ENCODE measurements around the gene NCOA1. TPM values are rescaled to one million over a fixed set of nuclear protein-coding genes. Genes with fewer than 3 reads are reported as not detected.
"Not testable (repeated sequence)": the region's sequence is repeated elsewhere in the genome, so short reads cannot be mapped to it uniquely, and the experiment has no call there.

NCOA1 gene
- total RNA-seq, 5 donors from 2014 or later (not counting 1 experiment from before 2014, with no cell fraction given), result 34.7 to 55.5 (median 37.6) TPM

- no peak overlapping the region for H3K4me3 ChIP-seq (ENCODE audit: control insufficient read depth in 1 of 2, extremely low read depth in 1 of 2, low read length in 1 of 2)
Measured at GRCh38 chr2:24577481-24577880, 86.4 kb downstream of the NCOA1 start.

GRCh38 chr2:24579053-24579803, 88.2 kb downstream of the NCOA1 start:
- no peak for ATAC-seq (replicated peaks in 1 of 4)
- no peaks in the 10 kb centered on the region for H3K36me3 ChIP-seq (ENCODE audit: control insufficient read depth in 2 of 2, extremely low read depth in 1 of 2, insufficient read depth in 1 of 2, low read length in 1 of 2)
- DNase-seq, result no peak
- CTCF ChIA-PET, result interaction anchor here in 1 of 2 donors (0.6 kb wide), 1 partner anchor 125 kb away, joined by 3 read pairs; no protein-coding TSS in a partner anchor
- no peak overlapping the region for H3K27ac ChIP-seq (ENCODE audit: low read length)
- H3K4me3 ChIP-seq (ENCODE audit: control insufficient read depth in 1 of 2, extremely low read depth in 1 of 2, low read length in 1 of 2), result no peak overlapping the region
- Mint-ChIP-seq H3K9me3 (peaks cover 0 to 4% (median 0%) of the 10 kb centered on the region in 3 donors), H3K27me3 (no peaks in the 10 kb centered on the region), H3K4me1 (peaks cover 61 to 81% (median 64%) of the 10 kb centered on the region in 3 donors), H3K36me3 (peaks cover 40% of the 10 kb centered on the region), H3K27ac (no peak overlapping the region), H3K4me3 (no peak overlapping the region)
- H3K9me3 ChIP-seq, result no peaks in the 10 kb centered on the region
- no peaks in the 10 kb centered on the region for H3K27me3 ChIP-seq (replicated peaks in 1 of 2; ENCODE audit: control insufficient read depth in 2 of 2, extremely low read depth in 1 of 2, insufficient read depth in 2 of 2, low read length in 1 of 2)
- POLR2A ChIA-PET, result interaction anchor here in 1 of 2 donors (0.6 kb wide), 1 partner anchor 631 kb away, joined by 6 read pairs; no protein-coding TSS in a partner anchor
- WGBS (ENCODE audit: insufficient coverage), result 86% methylated on average over 1 of the region's 4 CpGs
- peaks cover 2 to 3% of the 10 kb centered on the region in 2 experiments for H3K4me1 ChIP-seq (ENCODE audit: control insufficient read depth in 1 of 2, extremely low read depth in 1 of 2, insufficient read depth in 2 of 2, low read length in 2 of 2)

More at GRCh38 chr2:24577481-24577880, 86.4 kb downstream of the NCOA1 start:
- Mint-ChIP-seq H3K9me3 (no peaks in the 10 kb centered on the region), H3K4me3 (peak overlapping the region in 2 of 3 donors; percentile 35 to 46), H3K27ac (no peak overlapping the region), H3K36me3 (peaks cover 29% of the 10 kb centered on the region), H3K4me1 (peaks cover 66 to 82% (median 69%) of the 10 kb centered on the region in 3 donors), H3K27me3 (no peaks in the 10 kb centered on the region)
- H3K9me3 ChIP-seq, result no peaks in the 10 kb centered on the region
- H3K27me3 ChIP-seq (replicated peaks in 1 of 2; ENCODE audit: control insufficient read depth in 2 of 2, extremely low read depth in 1 of 2, insufficient read depth in 2 of 2, low read length in 1 of 2), result no peaks in the 10 kb centered on the region
- no CpG with 5 or more reads among the region's 2 CpGs for WGBS (ENCODE audit: insufficient coverage)
- ATAC-seq (replicated peaks in 1 of 4), result peak in 1 of 4 experiments; percentile 31
- H3K4me1 ChIP-seq (ENCODE audit: control insufficient read depth in 1 of 2, extremely low read depth in 1 of 2, insufficient read depth in 2 of 2, low read length in 2 of 2), result peaks cover 2 to 3% of the 10 kb centered on the region in 2 experiments
- peak in 1 of 35 experiments; percentile 10 for DNase-seq
- CTCF ChIA-PET, result no interaction called here
- H3K36me3 ChIP-seq (ENCODE audit: control insufficient read depth in 2 of 2, extremely low read depth in 1 of 2, insufficient read depth in 1 of 2, low read length in 1 of 2), result peaks cover 0 to under 1% of the 10 kb centered on the region in 2 donors
- POLR2A ChIA-PET, result no interaction called here
- no peak overlapping the region for H3K27ac ChIP-seq (ENCODE audit: low read length)

GRCh38 chr2:24580561-24580960, 89.5 kb downstream of the NCOA1 start:
- Mint-ChIP-seq H3K36me3 (peaks cover 45% of the 10 kb centered on the region), H3K27me3 (no peaks in the 10 kb centered on the region), H3K27ac (no peak overlapping the region), H3K4me3 (no peak overlapping the region), H3K9me3 (peaks cover 0 to 4% (median 0%) of the 10 kb centered on the region in 3 donors), H3K4me1 (peaks cover 52 to 69% (median 58%) of the 10 kb centered on the region in 3 donors)
- Histone ChIP-seq H3K36me3 (ENCODE audit: control insufficient read depth in 2 of 2, extremely low read depth in 1 of 2, insufficient read depth in 1 of 2, low read length in 1 of 2) (no peaks in the 10 kb centered on the region), H3K4me1 (ENCODE audit: control insufficient read depth in 1 of 2, extremely low read depth in 1 of 2, insufficient read depth in 2 of 2, low read length in 2 of 2) (peaks cover 2 to 3% of the 10 kb centered on the region in 2 experiments), H3K27ac (ENCODE audit: low read length) (no peak overlapping the region), H3K9me3 (no peaks in the 10 kb centered on the region), H3K4me3 (ENCODE audit: control insufficient read depth in 1 of 2, extremely low read depth in 1 of 2, low read length in 1 of 2) (no peak overlapping the region), H3K27me3 (replicated peaks in 1 of 2; ENCODE audit: control insufficient read depth in 2 of 2, extremely low read depth in 1 of 2, insufficient read depth in 2 of 2, low read length in 1 of 2) (no peaks in the 10 kb centered on the region)
- POLR2A ChIA-PET, result interaction anchor here in 1 of 2 donors (0.5 kb wide), 1 partner anchor 12 kb away, joined by 3 read pairs; no protein-coding TSS in a partner anchor
- no CpG with 5 or more reads among the region's 1 CpG for WGBS (ENCODE audit: insufficient coverage)
- CTCF ChIA-PET, result interaction anchor here in 1 of 2 donors (0.6 kb wide), 1 partner anchor 21 kb away, joined by 3 read pairs; no protein-coding TSS in a partner anchor
- ATAC-seq (replicated peaks in 1 of 4), result no peak
- DNase-seq, result no peak

- H3K4me3 ChIP-seq (ENCODE audit: control insufficient read depth in 1 of 2, extremely low read depth in 1 of 2, low read length in 1 of 2); H3K27ac ChIP-seq (ENCODE audit: low read length); DNase-seq; H3K9me3 ChIP-seq; ATAC-seq (replicated peaks in 1 of 4); CTCF ChIA-PET; H3K27me3 ChIP-seq (replicated peaks in 1 of 2; ENCODE audit: control insufficient read depth in 2 of 2, extremely low read depth in 1 of 2, insufficient read depth in 2 of 2, low read length in 1 of 2); POLR2A ChIA-PET; H3K4me3 Mint-ChIP-seq; H3K27ac Mint-ChIP-seq; H3K36me3 ChIP-seq (ENCODE audit: control insufficient read depth in 2 of 2, extremely low read depth in 1 of 2, insufficient read depth in 1 of 2, low read length in 1 of 2); H3K9me3 Mint-ChIP-seq; H3K27me3 Mint-ChIP-seq: not testable (repeated sequence)
- H3K36me3 Mint-ChIP-seq, result peaks cover 53% of the 10 kb centered on the region
- H3K4me1 Mint-ChIP-seq, result peaks cover 48 to 64% (median 56%) of the 10 kb centered on the region in 3 donors
- WGBS (ENCODE audit: insufficient coverage), result no CpG with 5 or more reads among the region's 1 CpG
- peaks cover 3 to 13% of the 10 kb centered on the region in 2 experiments for H3K4me1 ChIP-seq (ENCODE audit: control insufficient read depth in 1 of 2, extremely low read depth in 1 of 2, insufficient read depth in 2 of 2, low read length in 2 of 2)
Measured at GRCh38 chr2:24581971-24582370, 90.9 kb downstream of the NCOA1 start.

- ChIA-PET POLR2A (no interaction called here), CTCF (no interaction called here)
- WGBS (ENCODE audit: insufficient coverage), result no CpG with 5 or more reads among the region's 3 CpGs
- peak in 18 of 35 experiments; percentile 2 to 68 (median 11) for DNase-seq
- Histone ChIP-seq H3K9me3 (no peaks in the 10 kb centered on the region), H3K4me3 (ENCODE audit: control insufficient read depth in 1 of 2, extremely low read depth in 1 of 2, low read length in 1 of 2) (no peak overlapping the region), H3K27me3 (replicated peaks in 1 of 2; ENCODE audit: control insufficient read depth in 2 of 2, extremely low read depth in 1 of 2, insufficient read depth in 2 of 2, low read length in 1 of 2) (no peaks in the 10 kb centered on the region), H3K4me1 (ENCODE audit: control insufficient read depth in 1 of 2, extremely low read depth in 1 of 2, insufficient read depth in 2 of 2, low read length in 2 of 2) (peaks cover 0 to 14% of the 10 kb centered on the region in 2 experiments), H3K27ac (ENCODE audit: low read length) (no peak overlapping the region), H3K36me3 (ENCODE audit: control insufficient read depth in 2 of 2, extremely low read depth in 1 of 2, insufficient read depth in 1 of 2, low read length in 1 of 2) (peaks cover 0 to 10% of the 10 kb centered on the region in 2 donors)
- Mint-ChIP-seq H3K9me3 (peaks cover 0 to 4% (median 0%) of the 10 kb centered on the region in 3 donors), H3K36me3 (peaks cover 57% of the 10 kb centered on the region), H3K27ac (no peak overlapping the region), H3K4me1 (peaks cover 25 to 33% (median 31%) of the 10 kb centered on the region in 3 donors), H3K4me3 (no peak overlapping the region), H3K27me3 (no peaks in the 10 kb centered on the region)
- peak in 1 of 4 experiments; percentile 80 for ATAC-seq (replicated peaks in 1 of 4)
Measured at GRCh38 chr2:24586955-24587354, 95.9 kb downstream of the NCOA1 start.

GRCh38 chr2:24588294-24588693, 97.2 kb downstream of the NCOA1 start:
- Mint-ChIP-seq H3K27ac (no peak overlapping the region), H3K9me3 (no peaks in the 10 kb centered on the region), H3K36me3 (peaks cover 51% of the 10 kb centered on the region), H3K27me3 (no peaks in the 10 kb centered on the region), H3K4me3 (no peak overlapping the region), H3K4me1 (peaks cover 22 to 35% (median 30%) of the 10 kb centered on the region in 3 donors)
- Histone ChIP-seq H3K4me3 (ENCODE audit: control insufficient read depth in 1 of 2, extremely low read depth in 1 of 2, low read length in 1 of 2) (no peak overlapping the region), H3K36me3 (ENCODE audit: control insufficient read depth in 2 of 2, extremely low read depth in 1 of 2, insufficient read depth in 1 of 2, low read length in 1 of 2) (peaks cover 0 to 10% of the 10 kb centered on the region in 2 donors), H3K27me3 (replicated peaks in 1 of 2; ENCODE audit: control insufficient read depth in 2 of 2, extremely low read depth in 1 of 2, insufficient read depth in 2 of 2, low read length in 1 of 2) (no peaks in the 10 kb centered on the region), H3K27ac (ENCODE audit: low read length) (no peak overlapping the region), H3K9me3 (no peaks in the 10 kb centered on the region), H3K4me1 (ENCODE audit: control insufficient read depth in 1 of 2, extremely low read depth in 1 of 2, insufficient read depth in 2 of 2, low read length in 2 of 2) (peaks cover 0 to 14% of the 10 kb centered on the region in 2 experiments)
- CTCF ChIA-PET, result no interaction called here
- POLR2A ChIA-PET, result interaction anchor here in 1 of 2 donors (1.1 kb wide), 1 partner anchor 26 kb away, joined by 3 read pairs; no protein-coding TSS in a partner anchor
- WGBS (ENCODE audit: insufficient coverage), result no CpG with 5 or more reads among the region's 5 CpGs
- ATAC-seq (replicated peaks in 1 of 4) (no peak), DNase-seq (no peak)
